Gastrocnemius medialis (tissue), 4 donors: Measurements from ENCODE around the gene IQCH. TPM values are rescaled to one million over a fixed set of nuclear protein-coding genes. Genes with fewer than 3 reads are reported as not detected.

Experiments used
- ATAC-seq, 2 donors: fragments of 150-250 bp; one replicate each; pipeline ENCODE4 v1.9.1; 2016
- DNase-seq, 2 donors: peaks; one replicate each; pipeline ENCODE4 v3.0.0-alpha.2; 2019
- H3K27ac ChIP-seq, 4 donors: fragments of 200-600 bp; sonication (generic); 1 replicate in 1 of 4; 2 replicates in 3 of 4; pipeline ENCODE4 v1.5.1; 2016 to 2018; ENCODE audit warnings: mild to moderate bottlenecking in 2 of 4, moderate library complexity in 1 of 4
- H3K27me3 ChIP-seq, 3 donors: fragments of 200-600 bp; sonication (generic) in 2 of 3; 1 replicate in 1 of 3; 2 replicates in 2 of 3; pipeline versions ENCODE4 v1.5.1 to v1.6.0; 2016 to 2019; ENCODE audit warnings: mild to moderate bottlenecking in 1 of 3, moderate library complexity in 1 of 3
- H3K36me3 ChIP-seq, 2 donors: fragments of 200-600 bp; sonication (generic) in 1 of 2; one replicate each; pipeline ENCODE4 v1.5.1; 2017 to 2018
- H3K4me1 ChIP-seq, 2 donors: fragments of 200-600 bp; sonication (generic) in 1 of 2; one replicate each; pipeline ENCODE4 v1.5.1; 2016 to 2017; ENCODE audit warnings: mild to moderate bottlenecking in 2 of 2
- H3K4me3 ChIP-seq, 4 donors: fragments of 200-600 bp; sonication (generic) in 3 of 4; 1 replicate in 1 of 4; 2 replicates in 3 of 4; pipeline ENCODE4 v1.5.1; 2016 to 2019; ENCODE audit warnings: mild to moderate bottlenecking in 2 of 4
- H3K9me3 ChIP-seq, 3 donors: fragments of 200-600 bp; sonication (generic) in 2 of 3; 1 replicate in 1 of 3; 2 replicates in 2 of 3; pipeline ENCODE4 v1.5.1; 2016 to 2019
- POLR2A ChIP-seq, 2 donors: fragments of 450-650 bp; IDR thresholded peaks; one replicate each; pipeline ENCODE4 v1.6.1; 2017; ENCODE audit warnings: antibody characterized with exemption in 2 of 2, mild to moderate bottlenecking in 2 of 2, moderate library complexity in 2 of 2
- in situ Hi-C, 4 donors: fragments of 200-750 bp; cut with MboI; loops; one replicate each; pipeline versions ENCODE4 v1.15.0 to v1.8.0; 2017; ENCODE audit warnings: low sequenced_read_pairs in 4 of 4
- intact Hi-C: fragments of 100-400 bp; cut with DNase I; formaldehyde crosslinking; loops from one replicate; pipeline ENCODE4 v1.15.1; 2023; ENCODE audit warnings: low total_unique reads
- total RNA-seq, 4 donors: library from RNA; depleted of rRNA; stranded (reverse); fragments of >200 nt; gene quantifications; one replicate each; pipeline versions ENCODE4 v1.1.0 to v1.2.3, GENCODE V29; 2016
- TF ChIP-seq, protein P1 (sequence below), 5 experiments: fragments of 450-650 bp in 3 of 5; fragments of 200-600 bp in 2 of 5; sonication (generic) in 2 of 5; IDR thresholded peaks in 4 of 5; conservative IDR thresholded peaks in 1 of 5; 1 replicate in 4 of 5; 2 replicates in 1 of 5; pipeline ENCODE4 v1.5.1; 2016 to 2019; ENCODE audit warnings: antibody characterized with exemption in 5 of 5, mild to moderate bottlenecking in 3 of 5, moderate library complexity in 3 of 5

IQCH gene
- total RNA-seq, 4 donors from 2014 or later = 0.07 to 0.65 (median 0.32) TPM

DNA sequence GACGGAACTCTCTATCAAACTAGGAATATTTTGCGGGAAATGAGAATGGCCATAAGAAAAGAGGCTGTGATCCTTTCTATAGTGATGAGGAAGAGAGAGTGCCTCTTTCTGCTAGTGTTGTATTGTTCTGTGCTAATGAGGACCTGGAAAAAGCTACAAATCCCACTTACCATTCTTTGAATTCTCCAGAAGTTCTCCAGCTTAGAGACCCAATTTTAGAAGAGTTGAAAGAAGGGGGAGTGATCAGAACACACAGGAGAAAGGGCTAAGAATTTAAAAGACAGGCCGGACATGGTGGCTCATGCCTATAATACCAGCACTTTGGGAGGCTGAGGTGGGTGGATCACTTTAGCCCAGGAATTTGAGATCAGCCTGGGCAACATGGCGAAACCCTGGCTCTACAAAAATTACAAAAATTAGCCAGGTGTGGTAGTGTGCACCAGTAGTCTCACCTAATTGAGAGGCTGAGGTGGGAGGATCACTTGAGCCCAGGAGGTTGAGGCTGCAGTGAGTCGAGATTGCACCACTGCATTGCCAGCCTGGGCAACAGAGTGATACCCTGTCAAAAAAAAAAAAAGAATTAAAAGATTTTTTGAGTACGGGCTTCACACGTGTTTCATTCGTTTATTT, 126.9 kb downstream of the IQCH start:
- intact Hi-C loops = no loop called here
- in situ Hi-C loops = no loop called here
- DNase-seq (no peak), ATAC-seq (no peak)
- Histone ChIP-seq H3K9me3 (no peaks in the 10 kb centered on the region), H3K4me1 (no peaks in the 10 kb centered on the region), H3K4me3 (no peak overlapping the region), H3K27me3 (no peaks in the 10 kb centered on the region), H3K27ac (no peak overlapping the region), H3K36me3 (no peaks in the 10 kb centered on the region)
- TF ChIP-seq POLR2A (IDR thresholded peaks at IDR 0.05) = no peak
- TF ChIP-seq, protein P1, sequence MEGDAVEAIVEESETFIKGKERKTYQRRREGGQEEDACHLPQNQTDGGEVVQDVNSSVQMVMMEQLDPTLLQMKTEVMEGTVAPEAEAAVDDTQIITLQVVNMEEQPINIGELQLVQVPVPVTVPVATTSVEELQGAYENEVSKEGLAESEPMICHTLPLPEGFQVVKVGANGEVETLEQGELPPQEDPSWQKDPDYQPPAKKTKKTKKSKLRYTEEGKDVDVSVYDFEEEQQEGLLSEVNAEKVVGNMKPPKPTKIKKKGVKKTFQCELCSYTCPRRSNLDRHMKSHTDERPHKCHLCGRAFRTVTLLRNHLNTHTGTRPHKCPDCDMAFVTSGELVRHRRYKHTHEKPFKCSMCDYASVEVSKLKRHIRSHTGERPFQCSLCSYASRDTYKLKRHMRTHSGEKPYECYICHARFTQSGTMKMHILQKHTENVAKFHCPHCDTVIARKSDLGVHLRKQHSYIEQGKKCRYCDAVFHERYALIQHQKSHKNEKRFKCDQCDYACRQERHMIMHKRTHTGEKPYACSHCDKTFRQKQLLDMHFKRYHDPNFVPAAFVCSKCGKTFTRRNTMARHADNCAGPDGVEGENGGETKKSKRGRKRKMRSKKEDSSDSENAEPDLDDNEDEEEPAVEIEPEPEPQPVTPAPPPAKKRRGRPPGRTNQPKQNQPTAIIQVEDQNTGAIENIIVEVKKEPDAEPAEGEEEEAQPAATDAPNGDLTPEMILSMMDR (IDR thresholded peaks at IDR 0.05 in 4 of 5, conservative IDR thresholded peaks at IDR 0.05 in 1 of 5) = no peak

DNA sequence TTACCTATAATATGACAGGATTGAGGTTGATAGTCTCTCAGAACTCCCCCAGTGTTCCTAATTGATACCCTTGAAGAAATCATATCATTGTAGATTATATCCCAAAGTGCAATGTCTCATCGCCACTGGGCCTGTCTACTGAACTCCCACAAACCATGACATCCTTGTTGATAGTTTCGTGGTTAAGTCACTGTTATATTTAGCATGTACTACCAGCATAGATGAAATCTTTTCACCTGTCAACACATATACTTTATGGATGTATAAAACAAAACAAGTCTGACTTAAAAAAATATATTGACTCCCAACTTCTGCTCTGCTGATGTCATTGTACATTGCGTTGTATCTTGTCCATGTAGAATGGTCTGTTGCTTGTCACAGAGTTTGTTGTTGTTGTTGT, 128.1 kb downstream of the IQCH start:
- in situ Hi-C loops = no loop called here
- ATAC-seq = no peak
- intact Hi-C loops = no loop called here

DNA sequence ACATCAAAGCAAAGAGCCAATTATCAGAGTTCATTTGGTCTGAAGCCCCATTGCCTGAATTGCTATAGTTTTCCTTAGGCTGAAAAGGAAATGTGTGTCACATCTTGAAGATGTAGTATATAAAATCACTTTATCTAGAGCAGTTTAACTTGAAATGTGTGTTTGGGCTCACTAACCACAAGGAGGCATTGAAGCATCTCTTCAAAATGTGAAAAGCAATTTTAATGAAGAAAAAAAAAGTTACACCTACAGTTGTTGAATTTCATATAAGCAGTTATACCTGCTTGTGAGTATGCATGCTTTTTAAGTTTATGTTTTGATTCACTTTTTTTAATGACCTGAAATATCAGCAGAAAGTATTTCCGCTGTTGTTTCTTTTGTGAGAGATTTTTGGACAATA, 129.3 kb downstream of the IQCH start:
- intact Hi-C loops (no loop called here), in situ Hi-C loops (no loop called here)
- H3K36me3 ChIP-seq = no peaks in the 10 kb centered on the region
- no peak overlapping the region for H3K4me3 ChIP-seq
- TF ChIP-seq, protein P1 (IDR thresholded peaks at IDR 0.05 in 4 of 5, conservative IDR thresholded peaks at IDR 0.05 in 1 of 5) = no peak
- TF ChIP-seq POLR2A (IDR thresholded peaks at IDR 0.05) = no peak
- no peak for ATAC-seq
- H3K4me1 ChIP-seq = no peaks in the 10 kb centered on the region
- no peaks in the 10 kb centered on the region for H3K27me3 ChIP-seq
- no peak for DNase-seq
- H3K9me3 ChIP-seq = no peaks in the 10 kb centered on the region
- no peak overlapping the region for H3K27ac ChIP-seq

More for the DNA sequence above, 128.1 kb downstream of the IQCH start:
- Histone ChIP-seq H3K27ac (no peak overlapping the region), H3K27me3 (no peaks in the 10 kb centered on the region), H3K4me3 (no peak overlapping the region), H3K9me3 (no peaks in the 10 kb centered on the region), H3K4me1 (no peaks in the 10 kb centered on the region), H3K36me3 (no peaks in the 10 kb centered on the region)
- TF ChIP-seq, protein P1 (IDR thresholded peaks at IDR 0.05 in 4 of 5, conservative IDR thresholded peaks at IDR 0.05 in 1 of 5) = no peak
- TF ChIP-seq POLR2A (IDR thresholded peaks at IDR 0.05) = no peak
- DNase-seq = no peak

DNA sequence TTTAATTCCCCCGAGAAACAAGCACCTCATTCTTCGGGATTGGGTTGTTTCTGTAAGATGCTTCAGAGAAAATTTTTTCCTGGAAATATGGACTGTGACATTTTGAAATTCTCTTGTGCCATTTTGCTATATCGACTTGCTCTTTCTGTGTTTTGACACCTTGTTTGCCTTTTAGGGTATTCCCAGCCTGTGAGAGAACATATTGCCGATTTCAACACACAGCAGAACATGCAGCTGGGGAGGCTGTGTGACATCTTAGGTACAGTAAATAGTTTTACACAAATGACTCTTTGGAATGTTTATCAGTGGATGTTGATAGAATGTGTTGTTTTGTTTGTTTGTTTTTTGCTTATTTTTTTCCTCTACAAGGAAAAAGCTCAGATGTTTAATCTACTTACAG, 130.2 kb downstream of the IQCH start:
- DNase-seq = no peak
- TF ChIP-seq, protein P1 (IDR thresholded peaks at IDR 0.05 in 4 of 5, conservative IDR thresholded peaks at IDR 0.05 in 1 of 5) = no peak
- TF ChIP-seq POLR2A (IDR thresholded peaks at IDR 0.05) = no peak
- intact Hi-C loops (no loop called here), in situ Hi-C loops (no loop called here)
- no peaks in the 10 kb centered on the region for H3K9me3 ChIP-seq
- ATAC-seq = no peak
- H3K36me3 ChIP-seq = no peaks in the 10 kb centered on the region
- H3K27me3 ChIP-seq = no peaks in the 10 kb centered on the region
- no peak overlapping the region for H3K4me3 ChIP-seq
- H3K27ac ChIP-seq = no peak overlapping the region
- H3K4me1 ChIP-seq = no peaks in the 10 kb centered on the region

DNA sequence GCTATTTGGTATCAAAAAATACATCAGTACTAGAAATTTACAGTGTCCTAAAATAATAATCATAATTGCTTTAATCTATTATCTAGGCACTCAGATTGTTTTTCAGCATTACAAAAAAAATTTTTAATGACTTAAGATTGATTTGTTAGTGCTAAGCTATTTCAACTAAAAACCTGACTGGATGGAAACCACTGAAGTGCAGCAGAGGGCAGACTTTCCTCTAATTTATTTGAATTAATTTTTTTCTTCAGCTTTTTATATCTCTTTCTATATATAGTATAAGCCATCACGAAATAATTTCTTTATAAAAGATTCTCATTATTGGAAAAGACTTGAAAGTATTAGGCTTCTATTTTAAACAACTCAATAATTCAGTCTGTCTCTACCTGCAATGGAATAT, 131.4 kb downstream of the IQCH start:
- in situ Hi-C loops = no loop called here
- H3K4me1 ChIP-seq = no peaks in the 10 kb centered on the region
- DNase-seq (no peak), ATAC-seq (no peak)
- H3K36me3 ChIP-seq = no peaks in the 10 kb centered on the region
- H3K27ac ChIP-seq = no peak overlapping the region
- H3K9me3 ChIP-seq = no peaks in the 10 kb centered on the region
- TF ChIP-seq, protein P1 (IDR thresholded peaks at IDR 0.05 in 4 of 5, conservative IDR thresholded peaks at IDR 0.05 in 1 of 5) = no peak
- TF ChIP-seq POLR2A (IDR thresholded peaks at IDR 0.05) = no peak
- intact Hi-C loops = no loop called here
- no peak overlapping the region for H3K4me3 ChIP-seq
- H3K27me3 ChIP-seq = no peaks in the 10 kb centered on the region
